DMS53 treated with DMSO at 0.1 percent for 48 hours (cell line): ENCODE measurements around the gene KRT26.

Source experiments
- DNase-seq: peaks from one replicate; lab custom pipeline; 2025; ENCODE audit not compliant: unreplicated experiment; lab: John Stamatoyannopoulos, UW

The KRT26 gene

GRCh38 chr17:40734018-40734417 lies 38.0 kb downstream of the KRT26 start:
- DNase-seq = no peak

- no peak for DNase-seq
These were observed 41.0 kb downstream of the KRT26 start for GRCh38 chr17:40730970-40731369.

- DNase-seq = no peak
These were observed 44.4 kb downstream of the KRT26 start for GRCh38 chr17:40727447-40728231.

GRCh38 chr17:40726919-40727318 lies 45.1 kb downstream of the KRT26 start:
- DNase-seq = no peak

GRCh38 chr17:40724656-40725055 lies 47.3 kb downstream of the KRT26 start:
- DNase-seq = no peak

GRCh38 chr17:40722241-40722640 lies 49.8 kb downstream of the KRT26 start:
- no peak for DNase-seq

GRCh38 chr17:40720899-40721298 lies 51.1 kb downstream of the KRT26 start:
- no peak for DNase-seq

- no peak for DNase-seq
These were observed 53.1 kb downstream of the KRT26 start for GRCh38 chr17:40718930-40719329.

- no peak for DNase-seq
These were observed 54.2 kb downstream of the KRT26 start for GRCh38 chr17:40717776-40718175.
